NCI-H446 treated with DMSO at 0.1 percent for 48 hours (cell line): ENCODE data around the gene PCDHGC4.

ENCODE experiments used
- DNase-seq: peaks from one replicate; lab custom pipeline; 2025; lab: John Stamatoyannopoulos, UW

Gene PCDHGC4

GRCh38 chr5:141490271-141490670 is 5.4 kb downstream of the PCDHGC4 start:
- no peak for DNase-seq

DNA sequence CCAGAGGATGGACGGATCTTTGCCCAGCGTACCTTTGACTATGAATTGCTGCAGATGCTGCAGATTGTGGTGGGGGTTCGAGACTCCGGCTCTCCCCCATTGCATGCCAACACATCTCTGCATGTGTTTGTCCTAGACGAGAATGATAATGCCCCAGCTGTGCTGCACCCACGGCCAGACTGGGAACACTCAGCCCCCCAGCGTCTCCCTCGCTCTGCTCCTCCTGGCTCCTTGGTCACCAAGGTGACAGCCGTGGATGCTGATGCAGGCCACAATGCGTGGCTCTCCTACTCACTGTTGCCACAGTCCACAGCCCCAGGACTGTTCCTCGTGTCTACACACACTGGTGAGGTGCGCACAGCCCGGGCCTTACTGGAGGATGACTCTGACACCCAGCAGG is 5.9 kb downstream of the PCDHGC4 start:
- no peak for DNase-seq

- no peak for DNase-seq
Measured at GRCh38 chr5:141491323-141492167, 6.7 kb downstream of the PCDHGC4 start.

DNA sequence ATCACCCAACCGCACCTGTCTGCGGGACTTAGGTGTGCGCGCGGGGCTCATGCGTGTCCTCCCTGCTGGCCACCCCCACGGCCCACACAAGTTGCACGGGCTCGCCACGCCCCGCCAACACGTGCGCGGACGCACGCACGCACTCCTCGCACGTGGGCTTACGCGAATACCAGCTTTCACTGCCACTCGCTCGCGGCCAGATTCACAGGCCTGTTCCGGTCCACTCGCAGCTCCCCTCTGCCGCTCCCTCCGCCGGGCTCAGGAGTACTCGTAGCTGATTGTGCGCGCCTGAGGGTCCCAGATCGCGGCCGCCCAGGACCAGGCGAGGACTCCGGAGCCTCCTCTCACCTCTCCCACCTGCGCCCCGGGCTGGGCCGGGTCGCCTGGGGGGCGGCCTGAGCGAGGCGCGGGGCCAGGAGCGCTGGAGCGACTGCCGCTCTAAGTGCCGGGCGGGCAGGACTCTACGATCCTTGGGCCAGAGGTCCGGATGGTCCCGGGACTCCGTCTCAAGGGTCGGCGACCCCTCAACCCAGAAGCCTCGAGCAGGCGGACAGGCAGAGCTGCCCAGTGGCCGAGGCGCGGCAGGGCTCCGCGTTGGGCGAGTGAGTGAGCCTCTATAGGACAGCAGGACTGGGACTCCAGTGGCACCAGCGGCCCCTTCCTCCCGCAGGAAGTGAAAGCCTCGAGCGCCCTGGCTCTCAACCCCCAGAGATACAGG is 7.5 kb downstream of the PCDHGC4 start:
- DNase-seq = no peak

DNA sequence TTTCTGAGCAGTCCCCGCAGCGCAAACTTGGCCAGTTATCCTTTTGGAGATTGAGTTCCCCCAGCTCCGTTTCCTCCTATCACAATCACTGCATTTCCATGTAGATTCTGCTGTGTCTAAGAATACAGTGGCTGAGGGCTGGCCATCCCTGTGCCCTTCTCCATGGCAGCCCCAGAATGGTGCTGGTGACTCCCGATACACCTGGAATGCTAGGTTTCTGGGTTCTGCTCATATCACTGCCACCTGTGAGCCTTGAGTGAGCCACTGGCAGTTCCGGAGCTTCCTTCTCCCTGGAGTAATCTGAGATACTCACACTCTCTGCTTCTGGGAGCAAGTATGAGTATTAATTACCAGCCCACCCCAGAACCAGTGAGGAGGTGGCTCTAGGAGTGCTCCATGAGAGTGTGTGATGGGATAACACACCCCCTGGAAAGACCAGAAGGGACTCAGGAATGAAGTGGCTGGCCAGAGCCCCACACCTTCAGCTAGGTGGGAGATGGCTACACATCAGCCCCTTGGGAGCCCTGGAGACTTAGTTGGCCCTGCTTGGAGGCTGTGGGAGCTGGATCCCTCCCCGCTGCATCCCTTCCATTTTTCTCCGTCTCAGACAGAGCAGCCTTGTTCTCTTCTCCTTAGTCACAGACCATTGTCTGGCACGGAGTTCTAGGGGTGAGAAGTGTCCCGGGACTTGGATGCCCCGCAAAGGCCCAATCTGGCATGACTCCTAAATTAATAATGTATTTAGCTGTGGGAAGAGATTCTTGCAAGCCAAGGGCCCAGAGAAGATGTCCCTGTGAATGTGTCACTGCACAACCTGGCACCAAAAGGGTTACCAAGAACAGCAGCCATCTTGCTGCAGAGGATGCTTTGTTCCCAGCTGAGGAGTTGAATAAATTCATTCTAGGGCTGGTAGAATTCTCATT is 8.9 kb downstream of the PCDHGC4 start:
- no peak for DNase-seq

DNA sequence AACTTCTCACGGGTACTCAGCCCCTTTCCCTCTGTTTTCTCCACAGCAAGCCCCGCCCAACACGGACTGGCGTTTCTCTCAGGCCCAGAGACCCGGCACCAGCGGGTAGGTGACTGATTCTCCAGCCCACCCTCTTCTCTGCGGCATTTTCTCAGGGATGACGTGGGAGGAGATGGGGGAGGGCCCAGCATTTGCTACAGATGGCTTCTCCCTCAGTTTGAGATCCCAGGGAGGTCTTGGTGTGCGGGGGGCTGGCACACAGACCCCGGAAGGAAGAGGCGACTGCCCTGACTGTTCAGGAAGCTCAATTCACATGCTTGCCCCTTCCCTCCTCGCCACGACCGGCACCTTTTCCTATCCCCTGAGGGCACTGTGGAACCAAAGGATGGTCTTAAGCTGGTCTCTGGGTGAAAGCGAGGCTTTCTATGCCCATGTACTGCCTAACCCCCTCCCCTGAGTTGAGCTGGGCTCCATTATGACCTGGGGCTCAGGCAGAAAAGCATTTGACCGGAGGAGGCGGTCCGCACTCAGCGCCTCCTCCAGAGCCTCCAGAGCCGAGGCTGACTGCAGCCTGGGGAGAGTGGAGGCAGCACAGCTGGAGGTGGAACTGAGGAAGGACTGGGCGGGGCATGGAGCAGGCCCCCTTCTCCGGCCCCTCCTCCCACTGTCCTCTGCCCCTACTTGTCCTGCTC is 10.1 kb downstream of the PCDHGC4 start:
- DNase-seq = no peak

DNA sequence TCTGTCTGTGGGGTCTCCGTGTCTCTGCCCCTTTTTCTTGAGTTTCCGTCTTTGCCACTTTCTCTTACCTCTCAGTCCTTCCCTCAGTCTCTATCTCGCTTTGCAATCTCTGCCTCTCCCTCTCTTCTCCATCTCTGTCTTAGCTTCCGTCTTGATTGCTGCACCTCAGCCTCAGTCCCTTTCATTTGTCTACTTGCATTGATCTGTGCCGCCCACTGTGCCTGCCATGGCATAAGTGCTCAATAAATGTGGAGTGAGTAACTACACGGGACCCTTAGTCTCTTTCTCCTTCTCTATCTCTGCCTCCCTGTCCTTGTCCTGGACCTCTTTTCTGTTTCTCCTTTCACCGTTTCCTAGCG is 10.6 kb downstream of the PCDHGC4 start:
- no peak for DNase-seq

GRCh38 chr5:141496038-141496437 is 11.2 kb downstream of the PCDHGC4 start:
- peak; percentile 28 for DNase-seq

DNA sequence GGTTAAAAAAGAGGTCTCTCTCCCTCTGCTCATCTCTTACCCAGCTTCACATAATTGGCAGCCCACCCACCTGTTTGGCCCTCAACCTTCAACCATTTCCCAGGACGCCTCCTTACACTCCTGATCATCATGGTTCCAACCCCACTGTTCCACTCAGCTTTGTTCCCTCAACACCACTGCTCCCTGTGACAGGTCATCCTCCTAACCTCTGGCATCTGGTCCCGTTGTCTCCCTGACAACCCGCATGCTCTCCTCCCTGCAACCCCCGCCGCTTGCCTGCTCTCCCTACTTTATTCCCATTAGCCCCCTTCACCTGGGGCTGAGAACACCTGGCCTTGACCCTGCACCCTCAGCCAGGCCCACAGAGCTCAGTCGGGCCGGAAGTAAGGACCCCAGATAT is 16.9 kb downstream of the PCDHGC4 start:
- no peak for DNase-seq

GRCh38 chr5:141503681-141504080 is 18.9 kb downstream of the PCDHGC4 start:
- DNase-seq = peak; percentile 19

DNA sequence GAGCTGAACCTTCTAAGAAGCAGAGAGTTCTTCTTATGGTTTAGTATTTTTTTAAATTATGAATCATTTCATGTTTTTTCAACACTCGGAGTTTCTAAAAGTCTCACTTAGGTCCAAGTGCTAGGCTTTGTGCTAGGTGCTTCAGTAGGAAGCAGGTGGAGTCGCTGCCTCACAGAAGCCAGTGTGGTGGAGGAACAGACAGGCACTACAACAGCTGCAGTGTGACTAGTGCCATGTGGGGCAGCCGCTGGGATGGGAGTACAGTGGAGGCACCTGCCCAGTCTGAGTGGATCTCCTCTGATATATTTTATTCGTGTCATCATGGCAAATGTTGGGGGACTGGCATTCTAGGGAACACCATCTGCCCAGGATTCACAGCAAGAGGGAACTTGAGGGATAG is 19.4 kb downstream of the PCDHGC4 start:
- no peak for DNase-seq

- no peak for DNase-seq
Measured at GRCh38 chr5:141506381-141507155, 21.7 kb downstream of the PCDHGC4 start.

DNA sequence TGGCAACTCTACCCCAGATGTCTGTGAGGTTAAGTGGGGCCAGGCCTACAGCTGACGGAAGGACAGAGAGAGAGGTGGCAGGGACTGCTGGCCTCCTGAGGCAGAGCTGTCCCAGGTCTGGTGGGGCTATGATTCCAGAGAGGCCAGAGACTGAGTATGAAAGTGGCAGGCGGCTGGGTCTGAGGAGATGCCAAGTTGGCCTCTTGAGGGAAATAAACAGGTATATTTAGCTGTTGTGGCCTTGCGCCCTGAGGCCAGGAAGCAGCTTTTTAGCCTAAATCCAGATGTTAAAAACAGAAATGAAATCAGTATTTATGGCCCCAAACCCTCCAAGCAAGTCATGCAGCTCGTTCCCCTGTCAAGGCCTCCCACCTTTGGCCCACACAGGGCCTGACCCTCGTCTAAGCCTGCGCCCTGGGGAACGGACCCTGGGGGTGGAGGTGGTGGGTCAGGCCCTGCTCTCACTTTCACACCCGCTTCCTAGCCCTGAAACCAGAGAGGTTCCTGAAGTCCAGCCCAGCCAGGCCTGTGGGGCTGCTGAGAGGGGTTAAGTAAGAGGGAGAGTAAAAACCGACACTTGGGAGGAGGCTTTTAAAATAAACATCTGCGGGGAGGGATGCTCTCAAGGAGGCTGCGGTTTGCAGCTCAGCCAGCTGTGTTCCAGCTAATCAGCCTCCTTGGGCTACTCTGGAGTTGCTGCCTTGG is 22.7 kb downstream of the PCDHGC4 start:
- no peak for DNase-seq

DNA sequence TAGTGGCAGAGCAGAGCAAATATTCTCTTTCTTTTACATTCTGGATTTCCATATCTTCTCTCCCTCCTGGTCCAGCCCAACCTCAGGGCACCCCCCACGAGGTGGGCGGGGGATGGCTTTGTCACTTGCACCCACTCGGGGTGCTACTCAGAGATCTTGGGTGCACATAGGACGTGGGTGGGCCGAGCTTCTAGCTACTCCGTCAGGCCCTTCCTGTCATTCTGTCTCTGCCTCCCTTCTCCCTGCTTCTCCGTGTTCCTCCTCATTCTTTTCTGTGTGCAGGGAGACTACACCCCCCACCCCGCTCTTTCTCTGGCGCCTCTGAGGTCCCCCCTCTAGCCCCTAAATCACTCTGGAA is 23.6 kb downstream of the PCDHGC4 start:
- DNase-seq = no peak

DNA sequence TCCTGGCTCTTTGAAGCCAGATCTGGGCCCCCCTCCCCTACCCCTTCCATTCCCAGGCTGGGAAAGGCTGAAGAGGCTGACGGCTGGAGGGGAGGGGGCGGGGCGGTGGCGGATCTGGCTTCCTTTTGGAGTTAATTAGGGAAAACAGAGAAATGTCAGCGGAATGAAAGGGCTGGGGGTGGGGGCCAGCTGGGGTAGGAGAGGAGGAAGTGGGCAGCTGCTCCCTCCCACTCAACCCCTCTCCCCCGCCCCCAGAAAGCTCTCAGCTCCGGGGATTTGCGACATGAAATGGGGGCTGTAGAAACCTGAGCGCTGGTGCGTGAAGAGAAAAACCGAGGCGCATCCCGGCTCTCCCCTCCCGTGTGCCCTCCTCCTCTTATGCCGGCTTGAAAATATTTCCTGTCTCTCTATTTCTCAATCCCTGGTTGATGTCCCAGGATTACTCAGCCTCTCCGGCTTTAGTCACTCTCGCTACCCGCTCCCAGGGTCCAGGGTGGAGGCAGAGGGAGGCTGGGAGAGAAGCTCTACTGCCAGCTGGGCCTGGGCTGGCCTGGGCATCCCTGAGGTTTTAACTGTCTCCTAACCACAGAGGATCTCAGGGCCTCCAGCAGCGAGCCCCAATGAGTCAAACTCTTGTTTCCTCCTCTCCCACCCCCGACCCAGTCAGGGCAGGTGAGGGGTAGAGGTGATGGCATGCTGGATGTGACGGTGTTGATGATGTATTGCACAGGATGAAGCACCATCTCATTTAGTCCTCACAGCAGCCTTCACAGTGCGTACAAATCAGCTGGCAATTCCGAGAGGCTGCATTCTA is 24.2 kb downstream of the PCDHGC4 start:
- DNase-seq = peak; percentile 33

- no peak for DNase-seq
Measured at GRCh38 chr5:141510160-141510559, 25.3 kb downstream of the PCDHGC4 start.

- DNase-seq = no peak
Measured at GRCh38 chr5:141510850-141511601, 26.2 kb downstream of the PCDHGC4 start.

GRCh38 chr5:141511771-141512325 is 27.0 kb downstream of the PCDHGC4 start:
- DNase-seq = no peak
